Ovary (tissue), 9 donors: Measurements from ENCODE around the gene PRKCE. TPM values are rescaled to one million over a fixed set of nuclear protein-coding genes. Genes with fewer than 3 reads are reported as not detected.
"Not testable (repeated sequence)": the region's sequence is repeated elsewhere in the genome, so short reads cannot be mapped to it uniquely, and the experiment has no call there.

Source experiments
- DNase-seq, 5 donors: peaks; one replicate each; pipeline ENCODE4 v3.0.0-alpha.2; 2019 to 2020
- H3K27ac ChIP-seq, 2 donors: fragments of 200-600 bp; one replicate each; pipeline versions ENCODE4 v1.5.1 to v1.8.0; 2019 to 2022
- H3K27me3 ChIP-seq: fragments of 200-600 bp; one replicate; pipeline ENCODE4 v1.8.0; 2022
- H3K36me3 ChIP-seq: fragments of 200-600 bp; sonication (generic); one replicate; pipeline ENCODE4 v1.5.1; 2019
- H3K4me1 ChIP-seq: one replicate; pipeline ENCODE4 v1.8.1; 2013; ENCODE audit warnings: mild to moderate bottlenecking, moderate library complexity; ENCODE audit not compliant: insufficient read depth
- H3K4me3 ChIP-seq: fragments of 200-600 bp; sonication (generic); one replicate; pipeline ENCODE4 v1.5.1; 2017
- H3K9me3 ChIP-seq, 2 donors: fragments of 200-600 bp in 1 of 2; sonication (generic) in 1 of 2; one replicate each; pipeline versions ENCODE4 v1.5.1 to v1.8.1; 2013 to 2019; ENCODE audit warnings: mild to moderate bottlenecking in 1 of 2, moderate library complexity in 1 of 2
- EP300 ChIP-seq: sonication (generic); formaldehyde crosslinking; IDR thresholded peaks from one replicate; pipeline ENCODE4 v1.6.1; 2017; ENCODE audit warnings: antibody characterized with exemption
- POLR2A ChIP-seq: fragments of 450-650 bp; IDR thresholded peaks from one replicate; pipeline ENCODE4 v1.6.1; 2017; ENCODE audit warnings: antibody characterized with exemption, mild to moderate bottlenecking, moderate library complexity
- WGBS, 3 donors: extraction: QIAGEN DNeasy Blood & Tissue Kit in 1 of 3; methylation state at CpG; one replicate each; pipeline versions ENCODE4 v1.1.5 to v1.1.7; 2013 to 2017; 5-methylcytosine and 5-hydroxymethylcytosine counted together
- intact Hi-C, 4 donors: fragments of 100-400 bp; cut with DNase I; formaldehyde crosslinking; loops; one replicate each; pipeline versions ENCODE4 v1.11.0 to v1.15.1; 2022 to 2023
- polyA plus RNA-seq, 2 donors: library from polyadenylated mRNA; stranded (reverse); fragments of 200-250 nt in 1 of 2; fragments of 350-450 nt in 1 of 2; fragmentation: Illumina TruSeq in 1 of 2; extraction: RNeasy Lipid Tissue Mini Kit (QIAGEN cat#74804) in 1 of 2; gene quantifications; one replicate each; pipeline ENCODE4 v1.2.3, GENCODE V29; 2013 to 2014
- total RNA-seq, 7 donors: library from RNA; depleted of rRNA in 2 of 7; stranded (reverse); fragments of >200 nt in 2 of 7; fragmentation: NEBNext Ultra II Directional in 3 of 7; extraction: Animal tissue kit (Norgen Biotek cat#: 25700) in 3 of 7; gene quantifications; one replicate each; pipeline versions ENCODE4 v1.1.0 to v1.2.4, GENCODE V29; 2016 to 2023
- TF ChIP-seq, protein P1 (sequence below), 3 donors: fragments of 450-650 bp in 2 of 3; fragments of 200-600 bp in 1 of 3; IDR thresholded peaks; one replicate each; pipeline versions ENCODE4 v1.5.1 to v1.8.0; 2016 to 2022; ENCODE audit warnings: antibody characterized with exemption in 3 of 3, mild to moderate bottlenecking in 1 of 3
- donor health status: DM: no; HTN: no; CAD: no; lungs with moderate emphysema.
- donor health status: DM: no; HTN: no; CAD: no.
- donor health status: Bipolar disorder and iron deficiency.
- donor health status: DM: yes; HTN: yes; CAD: no.
- donor health status: DM: no; HTN: no; CAD: no.
- donor health status: DM: yes; HTN: yes; CAD: no.

Gene PRKCE
- total and polyA plus RNA-seq, 9 donors = 3.1 to 22.8 (median 12.8) TPM

DNA sequence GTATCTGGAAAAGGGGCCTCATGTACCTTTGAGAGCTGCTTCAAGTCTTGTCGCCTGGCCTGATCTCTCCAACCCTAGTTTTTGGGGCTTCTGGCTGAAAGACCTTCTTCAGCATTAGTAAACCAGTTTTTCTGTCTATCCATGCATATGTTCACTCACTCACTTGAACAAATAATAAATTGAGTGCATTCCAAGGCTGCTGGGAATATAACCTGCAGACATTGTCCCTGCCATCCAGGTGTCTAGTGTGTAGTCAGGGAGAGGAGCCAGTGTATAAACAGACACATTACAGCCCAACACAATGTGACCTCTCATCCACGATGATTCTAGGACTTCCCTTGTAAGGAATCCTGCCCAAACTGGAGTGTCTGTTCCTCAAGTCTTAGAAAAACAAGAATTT, 262.1 kb downstream of the PRKCE start:
- DNase-seq = no peak
- TF ChIP-seq POLR2A = no peak
- TF ChIP-seq, protein P1, sequence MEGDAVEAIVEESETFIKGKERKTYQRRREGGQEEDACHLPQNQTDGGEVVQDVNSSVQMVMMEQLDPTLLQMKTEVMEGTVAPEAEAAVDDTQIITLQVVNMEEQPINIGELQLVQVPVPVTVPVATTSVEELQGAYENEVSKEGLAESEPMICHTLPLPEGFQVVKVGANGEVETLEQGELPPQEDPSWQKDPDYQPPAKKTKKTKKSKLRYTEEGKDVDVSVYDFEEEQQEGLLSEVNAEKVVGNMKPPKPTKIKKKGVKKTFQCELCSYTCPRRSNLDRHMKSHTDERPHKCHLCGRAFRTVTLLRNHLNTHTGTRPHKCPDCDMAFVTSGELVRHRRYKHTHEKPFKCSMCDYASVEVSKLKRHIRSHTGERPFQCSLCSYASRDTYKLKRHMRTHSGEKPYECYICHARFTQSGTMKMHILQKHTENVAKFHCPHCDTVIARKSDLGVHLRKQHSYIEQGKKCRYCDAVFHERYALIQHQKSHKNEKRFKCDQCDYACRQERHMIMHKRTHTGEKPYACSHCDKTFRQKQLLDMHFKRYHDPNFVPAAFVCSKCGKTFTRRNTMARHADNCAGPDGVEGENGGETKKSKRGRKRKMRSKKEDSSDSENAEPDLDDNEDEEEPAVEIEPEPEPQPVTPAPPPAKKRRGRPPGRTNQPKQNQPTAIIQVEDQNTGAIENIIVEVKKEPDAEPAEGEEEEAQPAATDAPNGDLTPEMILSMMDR (IDR thresholded peaks at IDR 0.05) = no peak
- TF ChIP-seq EP300 = no peak
- no peaks in the 10 kb centered on the region for H3K4me1 ChIP-seq
- H3K27ac ChIP-seq = no peak overlapping the region
- no peaks in the 10 kb centered on the region for H3K27me3 ChIP-seq
- 87 to 93% (median 91%) methylated on average over 2 of the region's 2 CpGs for WGBS, 3 donors
- no peaks in the 10 kb centered on the region for H3K36me3 ChIP-seq
- H3K4me3 ChIP-seq = no peak overlapping the region
- H3K9me3 ChIP-seq = no peaks in the 10 kb centered on the region
- intact Hi-C loops = no loop called here

DNA sequence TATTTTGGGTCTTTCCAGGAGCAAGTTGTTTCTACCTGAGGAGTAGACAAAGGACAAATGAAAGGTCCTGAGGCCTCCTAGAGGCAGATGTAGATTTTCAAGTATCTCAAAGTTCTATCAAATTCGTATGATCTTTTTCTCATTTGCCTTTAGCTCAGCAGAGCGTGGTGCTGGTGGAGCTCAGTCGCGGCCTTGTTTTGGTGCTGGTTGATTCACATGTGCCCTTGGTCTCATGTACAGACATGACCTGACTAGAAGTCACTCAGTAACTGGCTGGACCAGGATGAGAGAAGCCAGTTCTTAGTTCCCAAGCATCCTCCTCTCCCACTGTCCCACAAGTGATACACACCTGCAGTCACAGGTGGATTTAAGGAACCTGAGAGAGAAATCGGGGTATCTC, 264.0 kb downstream of the PRKCE start:
- no peak for DNase-seq
- Histone ChIP-seq H3K4me3 (no peak overlapping the region), H3K9me3 (no peaks in the 10 kb centered on the region), H3K27ac (no peak overlapping the region), H3K27me3 (no peaks in the 10 kb centered on the region), H3K36me3 (no peaks in the 10 kb centered on the region), H3K4me1 (no peaks in the 10 kb centered on the region)
- TF ChIP-seq EP300 = no peak
- TF ChIP-seq, protein P1 (IDR thresholded peaks at IDR 0.05) = no peak
- no peak for TF ChIP-seq POLR2A
- 95 to 98% (median 96%) methylated on average over 5 of the region's 5 CpGs for WGBS, 3 donors
- intact Hi-C loops = no loop called here

DNA sequence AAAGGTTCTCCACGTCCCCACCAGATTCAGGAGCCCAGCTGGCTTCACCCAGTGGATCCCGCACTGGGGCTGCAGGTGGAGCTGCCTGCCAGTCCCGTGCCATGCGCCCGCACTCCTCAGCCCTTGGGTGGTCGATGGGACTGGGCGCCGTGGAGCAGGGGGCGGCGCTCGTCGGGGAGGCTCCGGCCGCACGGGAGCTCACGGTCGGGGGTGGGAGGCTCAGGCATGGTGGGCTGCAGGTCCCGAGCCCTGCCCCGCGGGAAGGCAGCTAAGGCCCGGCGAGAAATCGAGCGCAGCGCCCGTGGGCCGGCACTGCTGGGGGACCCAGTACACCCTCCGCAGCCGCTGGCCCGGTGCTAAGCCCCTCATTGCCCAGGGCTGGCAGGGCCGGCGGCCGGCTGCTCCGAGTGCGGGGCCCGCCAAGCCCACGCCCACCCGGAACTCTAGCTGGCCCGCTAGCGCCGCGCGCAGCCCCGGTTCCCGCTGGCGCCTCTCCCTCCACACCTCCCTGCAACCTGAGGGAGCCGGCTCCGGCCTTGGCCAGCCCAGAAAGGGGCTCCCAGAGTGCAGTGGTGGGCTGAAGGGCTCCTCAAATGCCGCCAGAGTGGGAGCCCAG, 266.2 kb downstream of the PRKCE start:
- H3K27me3 ChIP-seq, DNase-seq, H3K36me3 ChIP-seq, H3K9me3 ChIP-seq, H3K4me1 ChIP-seq, intact Hi-C loops, H3K4me3 ChIP-seq, H3K27ac ChIP-seq: not testable (repeated sequence)
- WGBS, 3 donors = 97% methylated on average over 47 to 49 of the region's 49 CpGs

DNA sequence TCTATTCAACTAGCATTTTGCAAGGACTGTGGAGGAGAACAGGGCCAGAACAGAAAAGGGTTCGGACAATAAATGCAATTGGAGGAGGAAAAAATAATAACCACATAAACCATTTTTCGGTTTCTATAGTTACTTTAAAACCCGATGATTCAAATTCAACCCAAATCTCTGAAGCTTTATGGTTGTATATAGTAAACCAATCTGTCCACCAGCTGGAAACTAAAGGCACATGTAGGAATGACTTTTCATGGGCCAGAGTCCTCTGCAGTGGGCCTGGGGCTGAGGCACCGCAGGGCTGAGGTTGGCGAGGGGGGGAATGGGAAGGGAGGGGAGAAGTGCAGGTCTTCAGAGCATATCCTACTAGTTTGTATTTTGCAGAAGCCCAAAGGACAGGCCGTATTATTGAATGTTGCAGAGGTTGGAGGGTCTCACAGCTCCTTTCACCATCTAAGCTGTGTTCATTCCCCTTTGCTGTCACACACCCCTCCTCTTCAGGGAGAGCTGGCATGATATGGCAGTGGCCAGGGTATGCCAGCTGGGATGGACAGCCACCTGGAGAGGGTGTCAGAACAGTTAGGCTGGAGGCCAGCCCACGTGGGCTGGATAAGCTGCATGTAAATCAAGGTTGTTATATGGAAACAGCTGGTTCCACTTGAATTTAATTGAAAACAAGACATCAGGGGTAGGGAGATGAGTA, 267.1 kb downstream of the PRKCE start:
- no peaks in the 10 kb centered on the region for H3K27me3 ChIP-seq
- no peaks in the 10 kb centered on the region for H3K36me3 ChIP-seq
- no peaks in the 10 kb centered on the region for H3K9me3 ChIP-seq
- TF ChIP-seq EP300 (no peak), POLR2A (no peak)
- TF ChIP-seq, protein P1 (IDR thresholded peaks at IDR 0.05) = no peak
- intact Hi-C loops = no loop called here
- DNase-seq = no peak
- no peaks in the 10 kb centered on the region for H3K4me1 ChIP-seq
- WGBS, 3 donors = 86 to 89% (median 88%) methylated on average over 7 of the region's 7 CpGs
- no peak overlapping the region for H3K4me3 ChIP-seq
- H3K27ac ChIP-seq = no peak overlapping the region

DNA sequence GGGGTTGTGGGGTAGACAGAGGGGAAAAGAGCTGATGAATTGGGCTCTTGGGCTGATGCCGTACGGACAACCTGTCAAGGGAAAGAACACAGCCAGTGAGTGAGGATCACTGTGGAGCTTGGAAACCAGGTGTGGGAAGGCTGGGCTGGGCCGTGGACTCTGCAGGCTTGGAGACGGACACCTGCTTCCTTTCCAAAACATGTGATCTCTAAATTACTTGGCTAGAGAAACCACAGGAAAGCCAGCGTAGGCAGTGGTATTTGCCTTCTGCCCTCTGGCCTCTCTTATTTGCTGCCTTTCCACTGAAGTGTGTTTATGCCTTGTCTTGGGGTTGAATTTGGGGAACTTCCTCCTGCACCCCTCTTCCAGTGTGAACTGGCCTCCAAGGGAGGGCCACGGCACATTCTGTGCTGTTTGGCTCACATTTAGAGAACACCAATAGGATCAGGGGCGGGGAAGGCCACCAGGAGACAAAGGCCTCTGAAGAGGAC, 267.7 kb downstream of the PRKCE start:
- no peak for DNase-seq
- 83 to 94% (median 86%) methylated on average over 7 of the region's 7 CpGs for WGBS, 3 donors
- H3K9me3 ChIP-seq = no peaks in the 10 kb centered on the region
- H3K27ac ChIP-seq = no peak overlapping the region
- TF ChIP-seq POLR2A (no peak), EP300 (no peak)
- TF ChIP-seq, protein P1 (IDR thresholded peaks at IDR 0.05) = no peak
- H3K4me1 ChIP-seq = no peaks in the 10 kb centered on the region
- intact Hi-C loops = no loop called here
- H3K4me3 ChIP-seq = no peak overlapping the region
- no peaks in the 10 kb centered on the region for H3K36me3 ChIP-seq
- H3K27me3 ChIP-seq = no peaks in the 10 kb centered on the region
